ENCODE results near the gene GMPPB.
A peak's percentile ranks its signal among the peaks of the same experiment; 100 is the strongest.
"Not testable (repeated sequence)": the region's sequence is repeated elsewhere in the genome, so short reads cannot be mapped to it uniquely, and the experiment has no call there.

GMPPB gene

DNA sequence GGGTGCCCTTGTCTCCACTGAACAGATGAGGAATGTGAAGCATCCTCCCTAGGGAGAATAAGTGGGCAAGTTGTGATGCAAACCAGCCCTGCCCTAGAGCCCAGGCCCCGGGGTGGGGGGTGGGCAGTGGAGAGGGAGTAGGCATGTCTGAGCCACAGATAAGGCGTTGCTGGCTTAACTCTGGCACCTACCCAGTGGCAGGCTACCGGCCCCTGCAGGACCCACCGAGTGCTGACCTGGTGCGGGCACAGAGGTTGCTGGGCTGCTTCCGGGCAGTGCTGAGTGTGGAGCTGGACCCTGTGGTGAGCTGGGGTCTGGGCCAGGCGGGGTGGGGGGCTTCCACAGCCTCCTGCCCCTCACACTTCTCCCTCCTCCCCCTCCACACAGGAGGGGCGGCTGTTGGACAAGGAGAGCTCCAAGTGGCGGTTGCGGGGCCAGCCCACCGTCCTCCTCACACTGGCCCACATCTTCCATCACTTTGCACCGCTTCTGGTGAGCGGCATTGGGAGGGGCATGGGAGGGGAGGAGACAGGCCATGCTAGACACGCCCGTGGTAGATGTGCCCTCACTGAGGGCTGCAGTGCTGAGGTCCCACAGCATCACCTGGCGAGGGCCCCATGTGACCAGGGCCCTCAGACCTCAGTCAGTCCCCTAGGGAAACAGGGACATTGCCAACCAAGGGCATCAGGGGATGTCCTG is 24.3 kb downstream of the GMPPB start:
- H3K27me3 Mint-ChIP-seq, result no peaks in the 10 kb centered on the region
- no peak for ATAC-seq
- no peaks in the 10 kb centered on the region for H3K4me1 Mint-ChIP-seq
- H3K4me3 Mint-ChIP-seq, result no peak overlapping the region
- no peaks in the 10 kb centered on the region for H3K9me3 Mint-ChIP-seq
- DNase-seq, result no peak
- H3K27ac Mint-ChIP-seq, result no peak overlapping the region
- peaks cover 6% of the 10 kb centered on the region for H3K36me3 Mint-ChIP-seq (ENCODE audit: low read depth)

- not testable (repeated sequence) for ATAC-seq; DNase-seq; H3K27me3 Mint-ChIP-seq; H3K9me3 Mint-ChIP-seq; H3K36me3 Mint-ChIP-seq (ENCODE audit: low read depth); H3K27ac Mint-ChIP-seq; H3K4me3 Mint-ChIP-seq
- H3K4me1 Mint-ChIP-seq, result peaks cover 14% of the 10 kb centered on the region
These were observed 28.3 kb downstream of the GMPPB start for GRCh38 chr3:49695350-49696015.

GRCh38 chr3:49694409-49695070 is 29.2 kb downstream of the GMPPB start:
- not testable (repeated sequence) for ATAC-seq; H3K27ac Mint-ChIP-seq; H3K27me3 Mint-ChIP-seq; H3K9me3 Mint-ChIP-seq; H3K4me3 Mint-ChIP-seq; DNase-seq; H3K36me3 Mint-ChIP-seq (ENCODE audit: low read depth)
- peaks cover 22% of the 10 kb centered on the region for H3K4me1 Mint-ChIP-seq

GRCh38 chr3:49691481-49691880 is 32.3 kb downstream of the GMPPB start:
- not testable (repeated sequence) for H3K27me3 Mint-ChIP-seq; ATAC-seq; H3K27ac Mint-ChIP-seq; H3K9me3 Mint-ChIP-seq; H3K4me3 Mint-ChIP-seq; DNase-seq; H3K36me3 Mint-ChIP-seq (ENCODE audit: low read depth)
- H3K4me1 Mint-ChIP-seq, result peaks cover 38% of the 10 kb centered on the region

- not testable (repeated sequence) for H3K36me3 Mint-ChIP-seq (ENCODE audit: low read depth); H3K9me3 Mint-ChIP-seq; DNase-seq; H3K27me3 Mint-ChIP-seq; ATAC-seq; H3K27ac Mint-ChIP-seq
- Mint-ChIP-seq H3K4me3 (peak overlapping the region; percentile 96), H3K4me1 (peaks cover 38% of the 10 kb centered on the region)
These were observed 32.9 kb downstream of the GMPPB start for GRCh38 chr3:49690856-49691255.

GRCh38 chr3:49689908-49690624 is 33.7 kb downstream of the GMPPB start:
- ATAC-seq; H3K36me3 Mint-ChIP-seq (ENCODE audit: low read depth); H3K27me3 Mint-ChIP-seq; DNase-seq; H3K9me3 Mint-ChIP-seq: not testable (repeated sequence)
- peak overlapping the region; percentile 95 for H3K27ac Mint-ChIP-seq
- H3K4me1 Mint-ChIP-seq, result peaks cover 40% of the 10 kb centered on the region
- H3K4me3 Mint-ChIP-seq, result peak overlapping the region; percentile 96

DNA sequence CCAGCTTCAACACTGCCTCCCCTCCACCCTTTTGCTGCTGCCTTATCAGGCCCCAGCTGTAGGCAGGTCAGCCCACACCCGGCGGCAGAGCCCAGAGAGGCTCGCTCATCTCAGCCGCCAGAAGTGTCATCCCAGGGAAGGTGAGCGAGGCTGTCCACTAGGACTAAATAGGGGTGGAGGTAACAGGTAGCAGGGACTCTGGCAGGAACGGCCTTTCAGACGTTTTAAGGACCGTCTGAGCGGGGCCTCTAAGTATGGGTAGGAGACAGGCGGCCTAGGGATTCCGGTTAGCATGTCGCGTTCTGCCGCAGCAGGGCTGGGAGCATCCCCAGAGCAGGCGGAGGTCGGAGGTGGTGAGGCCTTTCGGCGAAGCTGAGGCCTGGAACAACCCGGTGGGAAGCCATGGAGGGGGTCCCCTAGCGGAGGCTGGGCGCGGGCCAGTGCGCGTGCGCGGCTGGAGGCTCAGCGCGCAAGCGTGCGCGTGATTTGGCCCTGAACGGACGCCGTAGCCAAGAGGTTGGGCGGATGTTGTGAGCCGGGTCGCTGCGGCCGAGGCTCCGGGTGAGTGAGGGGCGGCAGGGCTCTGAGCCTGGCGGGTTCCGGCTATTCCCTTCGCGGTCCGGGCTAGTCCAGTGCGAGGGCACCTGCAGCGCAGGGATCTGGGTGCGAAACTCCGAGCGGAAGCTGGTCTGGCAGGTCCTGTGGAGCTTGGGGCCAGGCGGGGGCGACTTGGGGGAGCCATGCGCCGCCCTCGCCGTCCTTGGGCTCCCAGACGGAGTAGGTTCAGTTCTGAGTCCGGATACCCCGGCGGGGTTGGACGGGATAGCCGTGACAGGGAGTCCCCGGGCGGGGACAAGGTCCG is 34.5 kb downstream of the GMPPB start, which contains the start of the genes MST1 and RNF123:
Gene MST1 (minus strand): TSS at position 429 of the 862 bp plus-strand sequence. CDS start 783 bp downstream, outside the sequence.
Gene RNF123 (plus strand): TSS at position 512 of the 862 bp plus-strand sequence. CDS start 1,609 bp downstream, outside the sequence.
- DNase-seq, result peak; percentile 96
- Mint-ChIP-seq H3K4me1 (peaks cover 40% of the 10 kb centered on the region), H3K27me3 (no peaks in the 10 kb centered on the region), H3K36me3 (ENCODE audit: low read depth) (peaks cover 6% of the 10 kb centered on the region), H3K4me3 (peak within 1 kb of the TSS; percentile 96), H3K9me3 (no peaks in the 10 kb centered on the region), H3K27ac (peak within 1 kb of the TSS; percentile 95)
- ATAC-seq, result peak; percentile 64

DNA sequence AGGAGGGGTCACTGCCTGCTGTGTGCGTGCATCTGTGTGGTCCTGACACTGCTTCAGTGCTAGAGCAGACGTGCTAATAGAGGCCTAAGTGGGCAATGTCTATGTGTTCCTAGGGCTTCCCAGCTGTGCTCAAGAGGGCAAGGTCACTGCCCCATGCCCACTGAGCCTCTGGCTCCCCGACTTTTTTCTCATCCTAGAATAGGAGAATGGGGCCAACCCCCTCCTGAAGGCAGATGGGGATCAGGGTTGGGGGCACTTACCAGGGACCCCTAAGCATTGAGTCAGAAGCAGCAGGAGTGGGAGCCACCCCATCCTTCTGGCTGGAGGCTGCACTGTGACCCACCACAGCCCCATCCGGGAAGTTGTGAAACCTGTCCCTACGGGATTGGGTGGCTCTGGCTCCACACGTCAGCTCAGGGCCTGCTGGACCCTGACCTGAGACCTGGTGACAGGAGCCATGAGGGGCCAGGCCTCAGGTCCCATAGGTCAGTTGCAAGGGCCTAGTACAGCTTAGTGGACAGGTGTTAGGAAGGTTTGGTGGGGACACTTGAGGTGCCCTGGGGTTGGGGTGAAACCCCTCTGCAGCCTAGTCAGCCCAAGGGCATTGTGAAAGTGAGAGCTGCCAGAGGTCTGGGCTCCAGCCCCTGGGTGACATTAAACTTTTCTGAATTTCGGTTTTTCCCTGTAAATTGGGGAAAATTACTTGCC is 35.3 kb downstream of the GMPPB start:
- H3K9me3 Mint-ChIP-seq; H3K36me3 Mint-ChIP-seq (ENCODE audit: low read depth); DNase-seq; ATAC-seq; H3K27me3 Mint-ChIP-seq: not testable (repeated sequence)
- H3K4me1 Mint-ChIP-seq, result peaks cover 40% of the 10 kb centered on the region
- H3K27ac Mint-ChIP-seq, result peak overlapping the region; percentile 95
- peak overlapping the region; percentile 96 for H3K4me3 Mint-ChIP-seq

GRCh38 chr3:49687424-49687795 is 36.3 kb downstream of the GMPPB start:
- peak overlapping the region; percentile 9 for H3K4me3 Mint-ChIP-seq
- not testable (repeated sequence) for DNase-seq; H3K9me3 Mint-ChIP-seq; H3K36me3 Mint-ChIP-seq (ENCODE audit: low read depth); H3K27me3 Mint-ChIP-seq; H3K27ac Mint-ChIP-seq; ATAC-seq
- H3K4me1 Mint-ChIP-seq, result peaks cover 38% of the 10 kb centered on the region

DNA sequence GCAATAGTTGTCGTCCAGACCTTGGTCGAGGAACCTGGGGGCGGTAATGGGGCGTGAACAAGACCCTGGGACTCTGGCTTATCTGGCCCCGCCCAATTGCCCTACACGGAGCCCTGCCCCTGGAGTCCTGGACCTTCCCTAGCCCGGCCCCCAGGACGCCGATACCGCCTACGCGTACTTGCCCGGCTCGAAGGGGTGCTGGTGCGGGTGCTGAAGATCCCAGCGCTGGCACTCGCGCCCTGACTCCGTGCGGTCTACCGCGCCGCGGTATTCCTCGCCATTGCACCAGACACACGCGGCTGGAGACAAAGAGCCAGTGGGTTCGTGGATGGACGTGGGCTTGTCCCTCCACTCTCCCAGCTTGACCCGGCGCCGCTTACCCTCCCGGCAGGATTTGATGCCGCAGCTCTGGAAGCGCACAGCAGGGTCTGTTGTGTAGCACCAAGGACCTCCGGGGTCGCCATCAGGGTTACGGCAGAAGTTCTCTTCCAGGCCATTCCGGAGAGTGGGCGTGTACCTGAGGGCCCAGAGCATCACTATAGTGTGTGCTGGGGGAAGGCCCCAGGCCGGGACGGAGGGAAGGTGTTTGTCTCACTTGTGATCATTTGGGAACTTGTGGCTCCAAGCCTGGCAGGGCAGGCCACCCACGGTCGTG is 36.9 kb downstream of the GMPPB start:
- H3K9me3 Mint-ChIP-seq; H3K27ac Mint-ChIP-seq; H3K27me3 Mint-ChIP-seq; H3K36me3 Mint-ChIP-seq (ENCODE audit: low read depth): not testable (repeated sequence)
- peak; percentile 52 for ATAC-seq
- Mint-ChIP-seq H3K4me3 (peak overlapping the region; percentile 9), H3K4me1 (peaks cover 38% of the 10 kb centered on the region)
- peak; percentile 61 for DNase-seq

GRCh38 chr3:49686346-49686745 is 37.4 kb downstream of the GMPPB start:
- not testable (repeated sequence) for H3K27ac Mint-ChIP-seq; H3K9me3 Mint-ChIP-seq; H3K36me3 Mint-ChIP-seq (ENCODE audit: low read depth); H3K27me3 Mint-ChIP-seq; H3K4me3 Mint-ChIP-seq
- ATAC-seq, result peak; percentile 5
- peak; percentile 30 for DNase-seq
- peaks cover 35% of the 10 kb centered on the region for H3K4me1 Mint-ChIP-seq

DNA sequence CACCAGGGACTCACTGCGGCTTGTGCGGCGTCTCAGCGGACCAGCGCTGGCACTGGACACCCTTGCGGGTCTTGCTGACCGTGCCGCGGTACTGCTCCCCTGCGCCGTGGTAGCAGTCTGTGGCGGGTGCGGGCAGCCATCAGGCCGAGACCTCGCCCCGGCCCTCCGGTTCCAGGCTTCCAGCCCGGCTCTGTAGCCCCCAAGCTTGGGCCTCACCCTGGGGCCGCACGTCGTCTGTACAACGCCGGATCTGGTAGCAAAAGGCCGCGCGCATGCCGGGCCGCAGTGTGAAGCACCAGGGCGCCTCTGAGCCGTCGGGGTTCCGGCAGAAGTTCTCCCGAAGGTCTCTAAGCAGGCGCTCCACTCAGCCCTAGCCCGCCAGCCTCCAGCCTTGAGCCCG is 37.9 kb downstream of the GMPPB start:
- DNase-seq; H3K36me3 Mint-ChIP-seq (ENCODE audit: low read depth); H3K9me3 Mint-ChIP-seq; H3K27me3 Mint-ChIP-seq; ATAC-seq; H3K27ac Mint-ChIP-seq; H3K4me3 Mint-ChIP-seq: not testable (repeated sequence)
- peaks cover 30% of the 10 kb centered on the region for H3K4me1 Mint-ChIP-seq

DNA sequence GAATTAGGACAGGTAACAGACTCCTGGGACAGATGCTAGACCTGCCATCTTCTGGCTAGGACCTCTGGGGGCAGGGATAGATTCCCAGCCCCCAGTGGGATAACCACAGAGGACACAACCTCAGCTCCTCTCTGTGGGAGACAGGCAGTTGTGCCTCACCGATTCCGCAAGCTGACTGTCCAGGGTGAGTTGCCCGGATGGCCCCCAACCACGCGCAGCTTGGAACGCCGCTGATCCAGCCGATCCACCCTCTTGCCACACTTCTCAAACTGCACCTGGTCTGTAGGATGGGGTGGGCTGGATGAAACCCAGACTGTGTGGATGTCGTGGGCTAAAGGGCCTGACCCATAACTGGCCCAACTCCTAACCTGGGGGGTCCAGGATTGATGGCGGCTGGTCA is 38.6 kb downstream of the GMPPB start:
- not testable (repeated sequence) for H3K27ac Mint-ChIP-seq; DNase-seq; H3K36me3 Mint-ChIP-seq (ENCODE audit: low read depth); H3K9me3 Mint-ChIP-seq; H3K27me3 Mint-ChIP-seq; H3K4me3 Mint-ChIP-seq; ATAC-seq
- peaks cover 23% of the 10 kb centered on the region for H3K4me1 Mint-ChIP-seq
